Loucy (cell line): ENCODE results near the gene POT1.

ENCODE experiments used
- H2AFZ ChIP-seq: fragments of 200-600 bp; sonication (generic); 2 replicates; pipeline ENCODE4 v1.6.0; 2016; ENCODE audit warnings: antibody characterized with exemption, mild to moderate bottlenecking, low read length, moderate library complexity
- H3F3A ChIP-seq: fragments of 200-600 bp; 2 replicates; pipeline ENCODE4 v1.6.0; 2016; ENCODE audit warnings: antibody characterized with exemption, low read depth, mild to moderate bottlenecking
- H3K27me3 ChIP-seq: fragments of 200-600 bp; sonication (generic); 2 replicates; pipeline ENCODE4 v1.6.1; 2014; ENCODE audit warnings: low read length, mild to moderate bottlenecking; ENCODE audit not compliant: insufficient read depth, poor library complexity, severe bottlenecking
- H3K36me3 ChIP-seq: fragments of 200-600 bp; sonication (generic); 2 replicates; pipeline ENCODE4 v1.6.1; 2016; ENCODE audit warnings: low read length; ENCODE audit not compliant: insufficient read depth
- H3K4me1 ChIP-seq: fragments of 200-600 bp; sonication (generic); 2 replicates; pipeline ENCODE4 v1.5.1; 2014; ENCODE audit warnings: low read length, mild to moderate bottlenecking; ENCODE audit not compliant: insufficient read depth, poor library complexity, severe bottlenecking
- H3K4me2 ChIP-seq: fragments of 200-600 bp; sonication (generic); 2 replicates; pipeline ENCODE4 v1.6.0; 2014; ENCODE audit warnings: antibody characterized with exemption, low read length, low read depth, mild to moderate bottlenecking; ENCODE audit not compliant: poor library complexity, severe bottlenecking
- H3K4me3 ChIP-seq: fragments of 200-600 bp; sonication (generic); 2 replicates; pipeline ENCODE4 v1.5.1; 2014; ENCODE audit warnings: low read length, mild to moderate bottlenecking, mixed read lengths; ENCODE audit not compliant: poor library complexity, severe bottlenecking
- H3K79me2 ChIP-seq: fragments of 200-600 bp; sonication (generic); 2 replicates; pipeline ENCODE4 v1.6.1; 2014; ENCODE audit warnings: low read length; ENCODE audit not compliant: insufficient read depth
- H3K9ac ChIP-seq: fragments of 200-600 bp; sonication (generic); 2 replicates; pipeline ENCODE4 v1.6.0; 2014; ENCODE audit warnings: mild to moderate bottlenecking, low read depth, low read length, moderate library complexity; ENCODE audit not compliant: poor library complexity, severe bottlenecking
- H3K9me2 ChIP-seq: fragments of 200-600 bp; sonication (generic); replicated peaks from 2 replicates; pipeline ENCODE4 v1.6.1; 2016; ENCODE audit warnings: low read depth, low read length, mixed read lengths
- H3K9me3 ChIP-seq: fragments of 200-600 bp; sonication (generic); 2 replicates; pipeline ENCODE4 v1.6.1; 2014; ENCODE audit warnings: mild to moderate bottlenecking, antibody characterized with exemption, low read length, low read depth; ENCODE audit not compliant: insufficient read depth
- H4K20me1 ChIP-seq: fragments of 200-600 bp; sonication (generic); 2 replicates; pipeline ENCODE4 v1.6.0; 2014; ENCODE audit warnings: antibody characterized with exemption, low read length, mild to moderate bottlenecking; ENCODE audit not compliant: insufficient read depth, poor library complexity, severe bottlenecking
- CTCF ChIP-seq: fragments of 200-600 bp; sonication (generic); conservative IDR thresholded peaks from 2 replicates; pipeline ENCODE4 v1.5.1; 2014; ENCODE audit warnings: mild to moderate bottlenecking, antibody characterized with exemption, low read length
- EZH2phosphoT487 ChIP-seq: fragments of 200-600 bp; IDR thresholded peaks from 2 replicates; pipeline ENCODE4 v1.6.1; 2018; ENCODE audit warnings: antibody characterized with exemption, mild to moderate bottlenecking, moderate library complexity, borderline replicate concordance

POT1 gene

GRCh38 chr7:124938128-124938527 lies 8.5 kb upstream of the POT1 start:
- no peaks in the 10 kb centered on the region for H3K4me1 ChIP-seq
- no peak overlapping the region for H3K4me2 ChIP-seq
- H3F3A ChIP-seq: no peaks in the 10 kb centered on the region
- H3K9ac ChIP-seq: no peak overlapping the region
- H3K9me2 ChIP-seq: no peaks in the 10 kb centered on the region
- H3K27me3 ChIP-seq: no peaks in the 10 kb centered on the region
- no peak overlapping the region for H2AFZ ChIP-seq
- H3K79me2 ChIP-seq: no peaks in the 10 kb centered on the region
- TF ChIP-seq EZH2phosphoT487 (no peak), CTCF (no peak)
- H3K4me3 ChIP-seq: no peak overlapping the region
- H3K9me3 ChIP-seq: no peaks in the 10 kb centered on the region
- no peaks in the 10 kb centered on the region for H3K36me3 ChIP-seq
- H4K20me1 ChIP-seq: no peaks in the 10 kb centered on the region

GRCh38 chr7:124937076-124937475 lies 7.5 kb upstream of the POT1 start:
- Histone ChIP-seq H3K4me2 (no peak overlapping the region), H3F3A (no peaks in the 10 kb centered on the region), H3K9ac (no peak overlapping the region), H3K27me3 (no peaks in the 10 kb centered on the region), H3K79me2 (no peaks in the 10 kb centered on the region), H3K9me2 (no peaks in the 10 kb centered on the region), H4K20me1 (no peaks in the 10 kb centered on the region), H2AFZ (no peak overlapping the region), H3K4me1 (no peaks in the 10 kb centered on the region), H3K4me3 (no peak overlapping the region), H3K36me3 (no peaks in the 10 kb centered on the region), H3K9me3 (no peaks in the 10 kb centered on the region)
- TF ChIP-seq EZH2phosphoT487: no peak
- TF ChIP-seq CTCF: no peak

- Histone ChIP-seq H2AFZ (no peak overlapping the region), H3K9me2 (no peaks in the 10 kb centered on the region), H3K9ac (no peak overlapping the region), H3K36me3 (no peaks in the 10 kb centered on the region), H3K4me2 (no peak overlapping the region), H3K79me2 (no peaks in the 10 kb centered on the region), H3K4me3 (no peak overlapping the region), H4K20me1 (no peaks in the 10 kb centered on the region), H3K4me1 (no peaks in the 10 kb centered on the region), H3K27me3 (no peaks in the 10 kb centered on the region), H3F3A (no peaks in the 10 kb centered on the region; the same call in 1 of the 2 replicates), H3K9me3 (no peaks in the 10 kb centered on the region)
- TF ChIP-seq EZH2phosphoT487: no peak
- TF ChIP-seq CTCF: no peak
Measured at GRCh38 chr7:124934841-124935240, 5.2 kb upstream of the POT1 start.
